MM.1S (cell line): Measurements from ENCODE around the gene TNIK.

ENCODE experiments used
- DNase-seq: peaks from one replicate; pipeline ENCODE4 v3.0.0-alpha.2; 2015
- H2AFZ ChIP-seq: fragments of 300-600 bp; sonication (generic); 2 replicates; pipeline ENCODE4 v1.6.0; 2016; ENCODE audit warnings: antibody characterized with exemption, low read length
- H3F3A ChIP-seq: fragments of 300-600 bp; sonication (generic); 2 replicates; pipeline ENCODE4 v1.6.1; 2016; ENCODE audit warnings: mild to moderate bottlenecking, antibody characterized with exemption, low read length, moderate library complexity, mixed read lengths; ENCODE audit not compliant: insufficient read depth
- H3K27ac ChIP-seq: fragments of 300-600 bp; sonication (generic); 2 replicates; pipeline ENCODE4 v1.5.1; 2016; ENCODE audit warnings: mild to moderate bottlenecking, low read length
- H3K27me3 ChIP-seq: fragments of 300-600 bp; sonication (generic); replicated peaks from 2 replicates; pipeline ENCODE4 v1.6.0; 2016; ENCODE audit warnings: low read length; ENCODE audit not compliant: insufficient read depth
- H3K36me3 ChIP-seq: fragments of 300-600 bp; sonication (generic); replicated peaks from 2 replicates; pipeline ENCODE4 v1.6.1; 2016; ENCODE audit warnings: mild to moderate bottlenecking, low read length, mixed read lengths; ENCODE audit not compliant: insufficient read depth
- H3K4me1 ChIP-seq: fragments of 300-600 bp; sonication (generic); 2 replicates; pipeline ENCODE4 v1.6.1; 2016; ENCODE audit warnings: low read length, mixed read lengths
- H3K4me2 ChIP-seq: fragments of 300-600 bp; sonication (generic); 2 replicates; pipeline ENCODE4 v1.6.0; 2016; ENCODE audit warnings: low read depth, low read length
- H3K4me3 ChIP-seq: fragments of 300-600 bp; sonication (generic); 2 replicates; pipeline ENCODE4 v1.5.1; 2016; ENCODE audit warnings: low read length, mixed read lengths
- H3K79me2 ChIP-seq: fragments of 300-600 bp; sonication (generic); 2 replicates; pipeline ENCODE4 v1.6.1; 2016; ENCODE audit warnings: mixed run types, low read length, mixed read lengths
- H3K9ac ChIP-seq: fragments of 300-600 bp; sonication (generic); 2 replicates; pipeline ENCODE4 v1.6.1; 2016; ENCODE audit warnings: low read length, mixed read lengths
- H3K9me2 ChIP-seq: fragments of 300-600 bp; sonication (generic); replicated peaks from 2 replicates; pipeline ENCODE4 v1.6.1; 2016; ENCODE audit warnings: mild to moderate bottlenecking, low read length, mixed read lengths; ENCODE audit not compliant: insufficient read depth
- H3K9me3 ChIP-seq: fragments of 300-600 bp; sonication (generic); replicated peaks from 2 replicates; pipeline ENCODE4 v1.6.1; 2016; ENCODE audit warnings: mild to moderate bottlenecking, low read length, mixed read lengths; ENCODE audit not compliant: insufficient read depth
- H4K20me1 ChIP-seq: fragments of 300-600 bp; sonication (generic); 2 replicates; pipeline ENCODE4 v1.6.1; 2016; ENCODE audit warnings: mild to moderate bottlenecking, low read length, moderate library complexity, mixed read lengths; ENCODE audit not compliant: insufficient read depth
- EZH2 ChIP-seq: fragments of 300-600 bp; sonication (generic); optimal IDR thresholded peaks from 2 replicates; pipeline ENCODE3; 2017; ENCODE audit warnings: low read depth, mild to moderate bottlenecking, antibody characterized with exemption, low read length, mixed read lengths
- EZH2phosphoT487 ChIP-seq: fragments of 300-600 bp; sonication (generic); IDR thresholded peaks from 2 replicates; pipeline ENCODE4 v1.6.1; 2018; ENCODE audit warnings: antibody characterized with exemption, low read length
- TF ChIP-seq, protein P1 (sequence below): fragments of 300-600 bp; sonication (generic); IDR thresholded peaks from 2 replicates; pipeline ENCODE4 v1.5.1; 2016; ENCODE audit warnings: antibody characterized with exemption, low read length, mixed read lengths

TNIK gene

GRCh38 chr3:171267104-171267503, 193.1 kb downstream of the TNIK start:
- Histone ChIP-seq H4K20me1 (no peaks in the 10 kb centered on the region), H3F3A (no peaks in the 10 kb centered on the region), H3K79me2 (no peaks in the 10 kb centered on the region), H3K27ac (no peak overlapping the region), H3K4me1 (peaks cover 17% of the 10 kb centered on the region), H3K36me3 (no peaks in the 10 kb centered on the region), H3K9me2 (no peaks in the 10 kb centered on the region), H3K27me3 (no peaks in the 10 kb centered on the region), H3K4me3 (no peak overlapping the region), H3K9ac (no peak overlapping the region), H2AFZ (no peak overlapping the region), H3K4me2 (no peak overlapping the region), H3K9me3 (no peaks in the 10 kb centered on the region)
- DNase-seq, result no peak
- TF ChIP-seq EZH2phosphoT487, result no peak

DNA sequence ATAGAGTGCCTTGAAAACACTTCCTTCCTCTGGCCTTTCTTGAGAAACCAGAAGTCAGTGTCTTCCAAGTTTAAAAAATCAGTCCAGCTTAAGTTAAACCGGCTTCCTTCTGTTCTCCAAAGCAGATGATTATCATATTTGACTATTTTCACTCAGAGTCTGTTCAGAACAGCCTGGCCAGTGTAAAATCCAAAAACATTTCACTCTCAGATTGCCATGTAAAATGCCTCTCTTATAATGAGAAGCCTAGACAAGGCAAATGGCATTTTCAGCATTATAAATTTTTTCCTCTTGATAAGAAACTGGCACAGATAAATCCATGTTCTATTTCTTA, 193.5 kb downstream of the TNIK start:
- H3K27me3 ChIP-seq, result no peaks in the 10 kb centered on the region
- no peak overlapping the region for H3K27ac ChIP-seq
- no peak overlapping the region for H3K4me3 ChIP-seq
- TF ChIP-seq, protein P1, sequence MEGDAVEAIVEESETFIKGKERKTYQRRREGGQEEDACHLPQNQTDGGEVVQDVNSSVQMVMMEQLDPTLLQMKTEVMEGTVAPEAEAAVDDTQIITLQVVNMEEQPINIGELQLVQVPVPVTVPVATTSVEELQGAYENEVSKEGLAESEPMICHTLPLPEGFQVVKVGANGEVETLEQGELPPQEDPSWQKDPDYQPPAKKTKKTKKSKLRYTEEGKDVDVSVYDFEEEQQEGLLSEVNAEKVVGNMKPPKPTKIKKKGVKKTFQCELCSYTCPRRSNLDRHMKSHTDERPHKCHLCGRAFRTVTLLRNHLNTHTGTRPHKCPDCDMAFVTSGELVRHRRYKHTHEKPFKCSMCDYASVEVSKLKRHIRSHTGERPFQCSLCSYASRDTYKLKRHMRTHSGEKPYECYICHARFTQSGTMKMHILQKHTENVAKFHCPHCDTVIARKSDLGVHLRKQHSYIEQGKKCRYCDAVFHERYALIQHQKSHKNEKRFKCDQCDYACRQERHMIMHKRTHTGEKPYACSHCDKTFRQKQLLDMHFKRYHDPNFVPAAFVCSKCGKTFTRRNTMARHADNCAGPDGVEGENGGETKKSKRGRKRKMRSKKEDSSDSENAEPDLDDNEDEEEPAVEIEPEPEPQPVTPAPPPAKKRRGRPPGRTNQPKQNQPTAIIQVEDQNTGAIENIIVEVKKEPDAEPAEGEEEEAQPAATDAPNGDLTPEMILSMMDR, result no peak
- TF ChIP-seq EZH2phosphoT487, result no peak
- no peak for TF ChIP-seq EZH2
- no peak overlapping the region for H2AFZ ChIP-seq
- no peak overlapping the region for H3K9ac ChIP-seq
- H4K20me1 ChIP-seq, result no peaks in the 10 kb centered on the region
- no peaks in the 10 kb centered on the region for H3K9me2 ChIP-seq
- peaks cover 17% of the 10 kb centered on the region for H3K4me1 ChIP-seq
- no peaks in the 10 kb centered on the region for H3K36me3 ChIP-seq
- no peak for DNase-seq
- no peaks in the 10 kb centered on the region for H3K79me2 ChIP-seq
- H3K4me2 ChIP-seq, result no peak overlapping the region
- no peaks in the 10 kb centered on the region for H3F3A ChIP-seq
- no peaks in the 10 kb centered on the region for H3K9me3 ChIP-seq

DNA sequence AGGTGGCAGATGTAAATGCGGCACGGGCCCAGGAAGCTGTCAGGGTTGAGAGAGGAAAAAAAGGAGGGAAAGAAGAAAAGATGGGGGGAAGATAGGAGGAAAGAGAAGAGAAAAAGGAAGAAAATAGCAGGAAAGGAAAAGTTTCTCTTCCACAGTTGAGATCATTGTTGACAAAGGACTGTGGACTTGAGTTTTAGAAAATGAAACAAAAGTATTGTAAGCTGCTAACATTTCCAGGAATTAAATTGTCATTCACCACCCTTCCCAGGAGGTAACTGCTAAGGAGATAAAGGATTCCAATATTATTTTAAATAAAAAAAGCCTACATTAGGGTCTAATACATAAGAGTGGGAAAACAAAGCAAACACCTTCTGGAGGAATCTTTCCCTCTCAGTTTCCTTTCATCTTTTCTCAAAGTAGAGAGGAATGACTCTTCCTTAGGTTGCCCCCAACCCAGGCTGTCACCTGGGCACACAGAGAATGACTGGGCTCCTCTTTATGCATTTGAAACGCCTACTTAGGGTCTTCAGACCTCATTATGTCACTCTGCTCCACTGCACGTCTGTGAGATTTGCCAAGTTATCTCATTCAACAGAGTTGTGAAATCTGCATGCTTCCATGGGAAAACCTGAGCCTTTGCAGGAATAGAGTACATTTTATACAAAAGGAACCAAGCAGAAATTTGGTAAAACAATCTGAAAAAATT, 194.0 kb downstream of the TNIK start:
- Histone ChIP-seq H3K9me2 (no peaks in the 10 kb centered on the region), H3K27ac (no peak overlapping the region), H3K4me2 (no peak overlapping the region), H3K4me1 (peaks cover 17% of the 10 kb centered on the region), H3K4me3 (no peak overlapping the region), H4K20me1 (no peaks in the 10 kb centered on the region), H3K9me3 (no peaks in the 10 kb centered on the region), H3F3A (no peaks in the 10 kb centered on the region), H3K27me3 (no peaks in the 10 kb centered on the region), H2AFZ (no peak overlapping the region), H3K9ac (no peak overlapping the region), H3K79me2 (no peaks in the 10 kb centered on the region), H3K36me3 (no peaks in the 10 kb centered on the region)
- TF ChIP-seq, protein P1, result no peak
- TF ChIP-seq EZH2 (no peak), EZH2phosphoT487 (no peak)
- DNase-seq, result no peak

DNA sequence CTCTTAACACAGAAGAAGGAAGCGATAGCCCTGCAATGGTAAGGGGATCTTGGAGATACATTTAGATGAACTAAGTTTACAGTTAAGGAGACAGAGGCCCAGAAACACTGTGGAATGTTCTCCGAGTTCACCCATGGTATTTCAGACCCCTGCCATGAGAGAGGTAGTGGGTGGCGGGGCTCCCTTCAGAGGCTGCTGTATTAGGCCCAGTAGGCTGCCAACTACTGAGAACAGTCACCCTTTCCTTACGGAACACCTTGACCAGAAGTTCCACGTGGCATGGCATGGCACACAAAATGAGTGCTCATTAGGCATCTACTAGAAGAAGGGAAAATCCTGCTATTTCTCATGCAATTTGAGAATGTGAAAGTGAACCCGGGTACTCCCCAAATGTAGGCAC, 195.4 kb downstream of the TNIK start:
- H3K4me2 ChIP-seq, result no peak overlapping the region
- H3K36me3 ChIP-seq, result no peaks in the 10 kb centered on the region
- no peak overlapping the region for H2AFZ ChIP-seq
- H3K27ac ChIP-seq, result no peak overlapping the region
- no peaks in the 10 kb centered on the region for H3K27me3 ChIP-seq
- no peak overlapping the region for H3K4me3 ChIP-seq
- no peaks in the 10 kb centered on the region for H3K9me3 ChIP-seq
- TF ChIP-seq EZH2, result no peak
- no peak for TF ChIP-seq EZH2phosphoT487
- TF ChIP-seq, protein P1, result no peak
- no peak overlapping the region for H3K9ac ChIP-seq
- no peaks in the 10 kb centered on the region for H3K9me2 ChIP-seq
- peaks cover 7% of the 10 kb centered on the region for H3K4me1 ChIP-seq
- no peak for DNase-seq
- H3F3A ChIP-seq, result no peaks in the 10 kb centered on the region
- no peaks in the 10 kb centered on the region for H4K20me1 ChIP-seq
- no peaks in the 10 kb centered on the region for H3K79me2 ChIP-seq
